H1 (cell line): ENCODE measurements around the gene TBCE. TPM values are rescaled to one million over a fixed set of nuclear protein-coding genes. Genes with fewer than 3 reads are reported as not detected.

Source experiments
- BACH1 ChIP-seq: IDR thresholded peaks from 2 replicates; pipeline ENCODE4 v1.6.1; 2012; ENCODE audit warnings: low read length, improper control_type of control experiment
- BRCA1 ChIP-seq: IDR thresholded peaks from 2 replicates; pipeline ENCODE4 v1.6.1; 2012; ENCODE audit warnings: low read depth, low read length, improper control_type of control experiment
- CHD2 ChIP-seq: IDR thresholded peaks from 2 replicates; pipeline ENCODE4 v1.6.1; 2012; ENCODE audit warnings: low read length, improper control_type of control experiment
- MAFK ChIP-seq: IDR thresholded peaks from 2 replicates; pipeline ENCODE4 v1.6.1; 2012; ENCODE audit warnings: low read depth, mild to moderate bottlenecking, improper control_type of control experiment, low read length
- NANOG ChIP-seq: IDR thresholded peaks from 2 replicates; pipeline ENCODE4 v1.6.1; 2011; ENCODE audit warnings: low read length, low read depth, mild to moderate bottlenecking, inconsistent platforms; ENCODE audit not compliant: insufficient read depth, poor library complexity, severe bottlenecking
- polyA plus RNA-seq, 7 experiments: library from polyadenylated mRNA; depleted of rRNA in 3 of 7; stranded (reverse) in 5 of 7; unstranded in 2 of 7; fragments of >200 nt in 5 of 7; fragments of 200-250 nt in 2 of 7; gene quantifications; 1 replicate in 5 of 7; 2 replicates in 1 of 7; 4 replicates in 1 of 7; pipeline versions ENCODE4 v1.2.1 to v1.2.3, GENCODE V29; 2011 to 2013; ENCODE audit warnings: missing spikeins in 2 of 7, mixed read lengths in 2 of 7
- total RNA-seq: library from RNA; stranded (reverse); fragmentation: NEBNext Ultra II Directional; extraction: Animal tissue kit (Norgen Biotek cat#: 25700); gene quantifications from 2 replicates; pipeline ENCODE4 v1.2.1, GENCODE V29; 2021
- TF ChIP-seq, protein P1 (sequence below): fragments of 300-600 bp; sonication (generic); IDR thresholded peaks from 2 replicates; pipeline ENCODE4 v1.7.1; 2012; ENCODE audit warnings: low read length, moderate library complexity, mild to moderate bottlenecking, inconsistent platforms; ENCODE audit not compliant: insufficient replicate concordance

Gene TBCE
- total and polyA plus RNA-seq, 2 of the 8 experiments (the other 6 are each of a cell fraction or from before 2014, with no cell fraction given) = 22.7 to 42.9 TPM

DNA sequence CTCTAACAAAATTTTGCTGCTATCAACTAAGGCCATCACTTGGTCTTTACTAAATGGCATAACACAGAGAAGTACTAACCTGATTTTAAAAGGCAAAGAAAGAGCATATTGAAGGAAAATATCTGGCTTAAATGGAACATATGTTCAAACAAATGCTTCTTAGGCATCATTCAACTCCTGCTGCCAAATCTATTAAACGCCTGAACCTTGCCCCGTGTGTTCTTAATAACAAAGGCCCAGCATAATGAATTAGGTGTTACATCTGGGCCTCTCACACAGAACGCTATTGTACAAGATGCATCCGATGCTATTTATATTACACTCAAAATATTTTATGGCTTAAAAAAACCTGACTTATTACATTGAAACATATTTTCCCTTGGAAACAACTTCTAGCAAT is 88.6 kb downstream of the TBCE start (continued):
- TF ChIP-seq, protein P1, sequence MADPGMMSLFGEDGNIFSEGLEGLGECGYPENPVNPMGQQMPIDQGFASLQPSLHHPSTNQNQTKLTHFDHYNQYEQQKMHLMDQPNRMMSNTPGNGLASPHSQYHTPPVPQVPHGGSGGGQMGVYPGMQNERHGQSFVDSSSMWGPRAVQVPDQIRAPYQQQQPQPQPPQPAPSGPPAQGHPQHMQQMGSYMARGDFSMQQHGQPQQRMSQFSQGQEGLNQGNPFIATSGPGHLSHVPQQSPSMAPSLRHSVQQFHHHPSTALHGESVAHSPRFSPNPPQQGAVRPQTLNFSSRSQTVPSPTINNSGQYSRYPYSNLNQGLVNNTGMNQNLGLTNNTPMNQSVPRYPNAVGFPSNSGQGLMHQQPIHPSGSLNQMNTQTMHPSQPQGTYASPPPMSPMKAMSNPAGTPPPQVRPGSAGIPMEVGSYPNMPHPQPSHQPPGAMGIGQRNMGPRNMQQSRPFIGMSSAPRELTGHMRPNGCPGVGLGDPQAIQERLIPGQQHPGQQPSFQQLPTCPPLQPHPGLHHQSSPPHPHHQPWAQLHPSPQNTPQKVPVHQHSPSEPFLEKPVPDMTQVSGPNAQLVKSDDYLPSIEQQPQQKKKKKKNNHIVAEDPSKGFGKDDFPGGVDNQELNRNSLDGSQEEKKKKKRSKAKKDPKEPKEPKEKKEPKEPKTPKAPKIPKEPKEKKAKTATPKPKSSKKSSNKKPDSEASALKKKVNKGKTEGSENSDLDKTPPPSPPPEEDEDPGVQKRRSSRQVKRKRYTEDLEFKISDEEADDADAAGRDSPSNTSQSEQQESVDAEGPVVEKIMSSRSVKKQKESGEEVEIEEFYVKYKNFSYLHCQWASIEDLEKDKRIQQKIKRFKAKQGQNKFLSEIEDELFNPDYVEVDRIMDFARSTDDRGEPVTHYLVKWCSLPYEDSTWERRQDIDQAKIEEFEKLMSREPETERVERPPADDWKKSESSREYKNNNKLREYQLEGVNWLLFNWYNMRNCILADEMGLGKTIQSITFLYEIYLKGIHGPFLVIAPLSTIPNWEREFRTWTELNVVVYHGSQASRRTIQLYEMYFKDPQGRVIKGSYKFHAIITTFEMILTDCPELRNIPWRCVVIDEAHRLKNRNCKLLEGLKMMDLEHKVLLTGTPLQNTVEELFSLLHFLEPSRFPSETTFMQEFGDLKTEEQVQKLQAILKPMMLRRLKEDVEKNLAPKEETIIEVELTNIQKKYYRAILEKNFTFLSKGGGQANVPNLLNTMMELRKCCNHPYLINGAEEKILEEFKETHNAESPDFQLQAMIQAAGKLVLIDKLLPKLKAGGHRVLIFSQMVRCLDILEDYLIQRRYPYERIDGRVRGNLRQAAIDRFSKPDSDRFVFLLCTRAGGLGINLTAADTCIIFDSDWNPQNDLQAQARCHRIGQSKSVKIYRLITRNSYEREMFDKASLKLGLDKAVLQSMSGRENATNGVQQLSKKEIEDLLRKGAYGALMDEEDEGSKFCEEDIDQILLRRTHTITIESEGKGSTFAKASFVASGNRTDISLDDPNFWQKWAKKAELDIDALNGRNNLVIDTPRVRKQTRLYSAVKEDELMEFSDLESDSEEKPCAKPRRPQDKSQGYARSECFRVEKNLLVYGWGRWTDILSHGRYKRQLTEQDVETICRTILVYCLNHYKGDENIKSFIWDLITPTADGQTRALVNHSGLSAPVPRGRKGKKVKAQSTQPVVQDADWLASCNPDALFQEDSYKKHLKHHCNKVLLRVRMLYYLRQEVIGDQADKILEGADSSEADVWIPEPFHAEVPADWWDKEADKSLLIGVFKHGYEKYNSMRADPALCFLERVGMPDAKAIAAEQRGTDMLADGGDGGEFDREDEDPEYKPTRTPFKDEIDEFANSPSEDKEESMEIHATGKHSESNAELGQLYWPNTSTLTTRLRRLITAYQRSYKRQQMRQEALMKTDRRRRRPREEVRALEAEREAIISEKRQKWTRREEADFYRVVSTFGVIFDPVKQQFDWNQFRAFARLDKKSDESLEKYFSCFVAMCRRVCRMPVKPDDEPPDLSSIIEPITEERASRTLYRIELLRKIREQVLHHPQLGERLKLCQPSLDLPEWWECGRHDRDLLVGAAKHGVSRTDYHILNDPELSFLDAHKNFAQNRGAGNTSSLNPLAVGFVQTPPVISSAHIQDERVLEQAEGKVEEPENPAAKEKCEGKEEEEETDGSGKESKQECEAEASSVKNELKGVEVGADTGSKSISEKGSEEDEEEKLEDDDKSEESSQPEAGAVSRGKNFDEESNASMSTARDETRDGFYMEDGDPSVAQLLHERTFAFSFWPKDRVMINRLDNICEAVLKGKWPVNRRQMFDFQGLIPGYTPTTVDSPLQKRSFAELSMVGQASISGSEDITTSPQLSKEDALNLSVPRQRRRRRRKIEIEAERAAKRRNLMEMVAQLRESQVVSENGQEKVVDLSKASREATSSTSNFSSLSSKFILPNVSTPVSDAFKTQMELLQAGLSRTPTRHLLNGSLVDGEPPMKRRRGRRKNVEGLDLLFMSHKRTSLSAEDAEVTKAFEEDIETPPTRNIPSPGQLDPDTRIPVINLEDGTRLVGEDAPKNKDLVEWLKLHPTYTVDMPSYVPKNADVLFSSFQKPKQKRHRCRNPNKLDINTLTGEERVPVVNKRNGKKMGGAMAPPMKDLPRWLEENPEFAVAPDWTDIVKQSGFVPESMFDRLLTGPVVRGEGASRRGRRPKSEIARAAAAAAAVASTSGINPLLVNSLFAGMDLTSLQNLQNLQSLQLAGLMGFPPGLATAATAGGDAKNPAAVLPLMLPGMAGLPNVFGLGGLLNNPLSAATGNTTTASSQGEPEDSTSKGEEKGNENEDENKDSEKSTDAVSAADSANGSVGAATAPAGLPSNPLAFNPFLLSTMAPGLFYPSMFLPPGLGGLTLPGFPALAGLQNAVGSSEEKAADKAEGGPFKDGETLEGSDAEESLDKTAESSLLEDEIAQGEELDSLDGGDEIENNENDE = no peak
- TF ChIP-seq CHD2 (no peak), BRCA1 (no peak), BACH1 (no peak), MAFK (no peak), NANOG (no peak)
